Epidermal melanocyte (primary cell): ENCODE results near the gene TOP1.
A peak's percentile ranks its signal among the peaks of the same experiment; 100 is the strongest.
"Not testable (repeated sequence)": the region's sequence is repeated elsewhere in the genome, so short reads cannot be mapped to it uniquely, and the experiment has no call there.

Experiments
- DNase-seq: peaks from one replicate; pipeline ENCODE4 v3.0.0; 2011; ENCODE audit warnings: low spot score; ENCODE audit not compliant: insufficient read length

The TOP1 gene

GRCh38 chr20:41091927-41092326 lies 63.3 kb downstream of the TOP1 start:
- no peak for DNase-seq

- no peak for DNase-seq
Observed at GRCh38 chr20:41094353-41095055, 65.9 kb downstream of the TOP1 start.

DNA sequence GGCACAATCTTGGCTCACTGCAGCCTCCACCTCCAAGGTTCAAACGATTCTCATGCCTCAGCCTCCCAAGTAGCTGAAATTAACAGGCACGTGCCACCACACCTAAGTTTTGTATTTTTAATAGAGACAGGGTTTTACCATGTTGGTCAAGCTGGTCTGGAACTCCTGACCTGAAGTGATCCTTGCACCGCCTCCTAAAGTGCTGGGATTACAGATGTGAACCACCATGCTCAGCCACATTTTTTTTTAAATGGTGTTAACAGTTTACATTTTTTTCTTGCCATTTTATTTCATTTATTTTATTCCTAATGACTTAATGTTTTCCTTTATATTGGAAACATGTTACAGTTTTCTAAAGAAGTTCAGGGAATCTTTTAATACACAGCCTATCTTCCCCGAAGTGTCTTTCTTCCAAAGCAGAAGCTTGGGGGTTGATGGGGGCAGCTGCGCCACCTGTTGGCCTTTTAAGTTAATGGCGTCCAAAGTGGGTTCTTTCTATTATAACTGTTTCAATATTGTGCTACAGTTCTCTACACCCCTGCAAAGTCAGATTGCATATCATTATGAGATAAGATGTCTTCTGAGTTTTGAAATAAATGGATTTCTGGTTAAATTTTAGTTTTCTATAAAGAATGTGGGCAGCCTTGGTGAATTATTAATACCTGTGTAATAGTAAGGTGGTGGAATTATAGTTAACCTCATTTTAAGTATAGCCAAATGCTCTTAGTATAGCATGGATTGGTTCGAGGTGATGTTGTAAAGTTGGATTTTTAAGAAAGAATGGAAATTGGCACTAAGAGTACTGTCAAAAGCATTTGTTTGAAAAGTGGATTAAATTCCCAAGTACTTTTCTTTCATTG lies 66.7 kb downstream of the TOP1 start:
- DNase-seq, result peak; percentile 47

GRCh38 chr20:41098703-41099250 lies 70.2 kb downstream of the TOP1 start:
- DNase-seq, result peak; percentile 31

GRCh38 chr20:41100001-41100480 lies 71.4 kb downstream of the TOP1 start:
- DNase-seq, result no peak

- no peak for DNase-seq
Observed at GRCh38 chr20:41101660-41102059, 73.0 kb downstream of the TOP1 start.

GRCh38 chr20:41108531-41108930 lies 79.9 kb downstream of the TOP1 start:
- DNase-seq, result no peak

GRCh38 chr20:41110012-41110411 lies 81.4 kb downstream of the TOP1 start:
- no peak for DNase-seq

- DNase-seq, result no peak
Observed at GRCh38 chr20:41110930-41111577, 82.4 kb downstream of the TOP1 start.

GRCh38 chr20:41111578-41111951 lies 82.9 kb downstream of the TOP1 start:
- no peak for DNase-seq

- DNase-seq, result no peak
Observed at GRCh38 chr20:41116282-41116956, 87.8 kb downstream of the TOP1 start.

GRCh38 chr20:41118159-41118558 lies 89.5 kb downstream of the TOP1 start:
- DNase-seq, result not testable (repeated sequence)

DNA sequence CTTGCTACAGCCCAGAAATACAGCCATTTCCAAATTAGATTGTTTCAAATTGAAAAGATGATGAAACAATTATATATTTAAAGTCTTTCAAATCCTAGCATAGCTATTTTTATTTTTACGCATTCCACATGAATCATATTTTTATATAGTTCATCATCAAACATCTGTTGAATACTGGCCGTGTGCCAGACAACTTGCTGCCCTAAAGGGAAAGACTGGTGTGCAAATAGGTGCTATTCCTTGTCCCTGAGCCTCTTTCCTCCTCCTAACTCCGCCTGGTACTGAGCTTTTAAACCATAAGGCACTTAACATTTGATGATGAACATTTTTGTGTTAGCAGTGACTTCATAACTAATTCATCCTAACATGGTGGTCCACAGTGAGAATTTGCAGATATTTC lies 90.0 kb downstream of the TOP1 start:
- DNase-seq, result no peak

- no peak for DNase-seq
Observed at GRCh38 chr20:41119614-41120561, 91.3 kb downstream of the TOP1 start.

GRCh38 chr20:41121399-41121798 lies 92.8 kb downstream of the TOP1 start:
- no peak for DNase-seq

DNA sequence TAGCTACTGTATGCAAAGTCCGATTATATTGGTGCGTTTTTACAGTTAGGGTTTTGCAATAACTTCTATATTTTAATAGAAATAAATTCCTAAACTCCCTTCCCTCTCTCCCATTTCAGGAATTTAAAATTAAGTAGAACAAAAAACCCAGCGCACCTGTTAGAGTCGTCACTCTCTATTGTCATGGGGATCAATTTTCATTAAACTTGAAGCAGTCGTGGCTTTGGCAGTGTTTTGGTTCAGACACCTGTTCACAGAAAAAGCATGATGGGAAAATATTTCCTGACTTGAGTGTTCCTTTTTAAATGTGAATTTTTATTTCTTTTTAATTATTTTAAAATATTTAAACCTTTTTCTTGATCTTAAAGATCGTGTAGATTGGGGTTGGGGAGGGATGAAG lies 95.0 kb downstream of the TOP1 start:
- no peak for DNase-seq

DNA sequence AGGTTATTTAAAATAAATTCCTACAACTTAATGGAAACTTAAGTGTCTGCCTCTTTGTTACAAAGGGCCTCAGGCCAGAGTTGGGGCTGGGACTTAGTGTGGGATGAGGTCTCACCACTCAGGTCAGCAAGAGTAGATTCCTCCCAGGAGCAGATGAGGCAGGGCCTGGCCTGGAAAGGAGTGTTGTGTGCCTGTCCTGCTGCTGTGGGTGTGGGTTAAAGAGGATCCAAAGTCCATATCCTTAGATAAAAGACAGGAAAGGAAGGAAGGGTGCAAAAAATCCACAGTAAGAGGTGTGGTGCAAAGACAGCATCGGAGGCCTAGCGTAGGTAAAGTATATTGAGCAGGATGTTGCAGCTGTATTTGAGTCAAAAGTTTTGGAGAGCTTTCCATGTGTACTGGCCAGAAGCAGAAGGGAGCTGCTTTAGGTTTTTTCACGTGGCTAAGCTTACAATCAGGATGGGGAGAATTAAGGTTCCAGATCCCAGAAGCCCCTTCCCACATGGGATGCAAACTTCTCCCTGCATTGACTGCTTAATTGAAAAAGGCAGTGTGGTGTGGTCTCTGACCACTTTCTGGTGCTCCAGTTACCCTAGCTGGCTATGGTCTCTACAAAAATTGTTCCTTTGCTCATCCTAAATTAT lies 96.0 kb downstream of the TOP1 start:
- no peak for DNase-seq

DNA sequence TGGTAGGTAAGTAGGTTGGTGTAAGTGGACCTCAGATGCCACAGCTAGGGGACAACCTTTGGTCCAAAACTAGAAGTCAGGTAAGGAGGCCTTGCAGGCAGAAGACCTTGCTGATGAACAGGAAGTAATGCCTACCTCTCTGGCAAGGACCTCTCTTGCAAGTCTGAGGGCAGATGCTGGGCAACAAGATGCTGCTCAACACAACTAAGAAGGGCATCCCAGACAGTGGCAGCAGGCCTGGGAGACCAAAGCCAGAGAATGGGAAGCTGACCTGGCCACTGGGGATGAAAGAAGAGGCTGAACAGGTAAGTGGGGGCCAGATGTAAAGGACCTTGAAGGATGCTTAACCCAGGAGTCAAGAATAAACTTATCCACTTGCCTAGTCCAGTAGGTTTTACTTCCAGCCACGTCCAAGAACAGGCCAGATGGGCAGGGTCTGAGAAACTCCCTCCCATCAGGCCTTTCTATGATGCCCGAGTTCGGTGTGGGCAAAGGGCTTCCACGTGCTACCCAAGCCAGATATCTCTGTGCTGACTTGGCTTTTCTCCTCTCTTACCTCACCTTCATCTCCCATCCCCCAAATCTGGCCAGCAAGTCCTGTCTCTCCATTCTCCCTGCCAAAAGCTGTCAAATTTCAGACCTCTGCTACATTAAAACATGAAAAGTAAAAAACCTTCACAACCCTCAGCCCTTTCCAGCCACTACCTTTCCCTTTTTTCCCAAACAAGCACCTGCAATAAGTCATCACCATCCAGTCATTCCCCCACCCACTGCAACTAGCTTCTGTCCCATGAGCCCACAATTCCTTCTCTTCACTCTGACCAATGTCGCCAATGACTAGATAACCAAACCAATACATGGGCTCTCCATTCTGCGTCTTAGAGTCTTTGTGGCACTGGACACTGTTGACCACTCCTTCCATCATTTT lies 97.2 kb downstream of the TOP1 start:
- DNase-seq, result no peak

DNA sequence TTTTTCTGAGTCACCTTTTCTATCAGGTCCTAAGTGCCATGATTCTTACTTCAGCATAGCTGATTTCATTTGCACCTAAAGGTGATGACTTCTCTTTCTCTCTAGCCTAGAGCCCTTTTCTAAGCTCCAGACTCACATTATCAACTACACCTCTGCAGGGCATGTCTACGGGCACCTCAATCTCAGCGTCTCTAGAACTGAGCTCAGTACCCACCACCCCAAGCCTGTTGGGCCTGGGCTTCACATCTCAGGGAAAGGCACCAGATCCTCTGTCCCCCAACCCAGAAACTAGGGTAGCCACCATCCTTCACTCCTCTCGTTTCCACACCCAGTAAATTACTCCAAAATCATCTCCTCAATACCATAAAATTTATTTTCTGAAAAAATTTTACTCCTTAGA lies 98.1 kb downstream of the TOP1 start:
- DNase-seq, result no peak
